Right lobe of liver (tissue), 6 donors: ENCODE measurements around the gene CTIF. TPM values are rescaled to one million over a fixed set of nuclear protein-coding genes. Genes with fewer than 3 reads are reported as not detected.

ENCODE experiments used
- ATAC-seq, 4 donors: fragments of 200-7000 bp; cut with Tn5 transposase; one replicate each; pipeline ENCODE4 v1.9.1; 2020; ENCODE audit warnings: mild to moderate bottlenecking in 4 of 4, moderate library complexity in 4 of 4
- DNase-seq, 3 donors: peaks; one replicate each; pipeline ENCODE4 v3.0.0-alpha.2; 2020
- H3K27ac ChIP-seq, 3 donors: fragments of 200-600 bp; one replicate each; pipeline ENCODE4 v1.8.0; 2022
- H3K27me3 ChIP-seq, 2 donors: fragments of 200-600 bp; one replicate each; pipeline ENCODE4 v1.8.0; 2022
- H3K36me3 ChIP-seq, 4 donors: fragments of 200-600 bp; sonication (generic) in 1 of 4; one replicate each; pipeline versions ENCODE4 v1.5.1 to v1.8.0; 2017 to 2022; ENCODE audit warnings: control low read depth in 1 of 4
- H3K4me1 ChIP-seq, 4 donors: fragments of 200-600 bp; sonication (generic) in 1 of 4; one replicate each; pipeline versions ENCODE4 v1.5.1 to v1.8.0; 2017 to 2022; ENCODE audit warnings: control low read depth in 1 of 4
- H3K4me3 ChIP-seq, 3 donors: fragments of 200-600 bp; one replicate each; pipeline ENCODE4 v1.8.0; 2022
- H3K9me3 ChIP-seq, 4 donors: fragments of 200-600 bp; sonication (generic) in 1 of 4; one replicate each; pipeline versions ENCODE4 v1.5.1 to v1.8.0; 2017 to 2022; ENCODE audit warnings: control low read depth in 1 of 4
- CTCF ChIP-seq, 4 donors: fragments of 200-600 bp in 3 of 4; fragments of 450-650 bp in 1 of 4; IDR thresholded peaks; one replicate each; pipeline versions ENCODE4 v1.5.1 to v1.8.0; 2016 to 2022; ENCODE audit warnings: antibody characterized with exemption in 4 of 4, mild to moderate bottlenecking in 2 of 4
- POLR2A ChIP-seq: fragments of 450-650 bp; IDR thresholded peaks from one replicate; pipeline ENCODE4 v1.6.1; 2017; ENCODE audit warnings: antibody characterized with exemption, mild to moderate bottlenecking
- WGBS: methylation state at CpG from one replicate; pipeline ENCODE4 v1.1.6; 2018; ENCODE audit warnings: low coverage, low lambda C conversion rate; ENCODE audit not compliant: insufficient coverage; ENCODE audit errors: missing lambda C conversion rate; 5-methylcytosine and 5-hydroxymethylcytosine counted together
- intact Hi-C, 2 donors: fragments of 100-400 bp; cut with DNase I; formaldehyde crosslinking; loops; one replicate each; pipeline versions ENCODE4 v1.11.2 to v1.14.1; 2022
- total RNA-seq, 6 experiments: library from RNA; depleted of rRNA in 2 of 6; stranded (reverse); fragments of >200 nt in 2 of 6; fragmentation: NEBNext Ultra II Directional in 3 of 6; extraction: Animal tissue kit (Norgen Biotek cat#: 25700) in 3 of 6; gene quantifications; one replicate each; pipeline versions ENCODE4 v1.1.0 to v1.2.4, GENCODE V29; 2016 to 2023
- donor health status: DM: no; HTN: yes; CAD: no.
- donor health status: DM: no; HTN: no; CAD: no.
- donor health status: DM: no; HTN: no; CAD: no.
- donor health status: DM: no; HTN: yes; CAD: no.
- donor health status: DM: no; HTN: yes; CAD: no.

The CTIF gene
- total RNA-seq, 6 experiments from 2014 or later, result 29.0 to 60.6 (median 43.1) TPM

- H3K27ac ChIP-seq, result no peak overlapping the region
- intact Hi-C loops, result no loop called here
- no peaks in the 10 kb centered on the region for H3K9me3 ChIP-seq
- DNase-seq, result no peak
- ATAC-seq, result no peak
- TF ChIP-seq POLR2A (no peak), CTCF (IDR thresholded peaks at IDR 0.05) (no peak)
- no peaks in the 10 kb centered on the region for H3K4me1 ChIP-seq
- no peaks in the 10 kb centered on the region for H3K27me3 ChIP-seq
- WGBS, result 98% methylated on average over 4 of the region's 8 CpGs
- no peaks in the 10 kb centered on the region for H3K36me3 ChIP-seq
- H3K4me3 ChIP-seq, result no peak overlapping the region
Observed at GRCh38 chr18:48696218-48696617, 157.4 kb downstream of the CTIF start.

GRCh38 chr18:48697441-48697840 is 158.6 kb downstream of the CTIF start:
- intact Hi-C loops, result no loop called here
- no peak for ATAC-seq
- Histone ChIP-seq H3K36me3 (no peaks in the 10 kb centered on the region), H3K4me1 (no peaks in the 10 kb centered on the region), H3K9me3 (no peaks in the 10 kb centered on the region), H3K27ac (no peak overlapping the region), H3K27me3 (no peaks in the 10 kb centered on the region), H3K4me3 (no peak overlapping the region)
- DNase-seq, result no peak
- WGBS, result no CpG with 5 or more reads among the region's 1 CpG
- no peak for TF ChIP-seq CTCF (IDR thresholded peaks at IDR 0.05)
- TF ChIP-seq POLR2A, result no peak

DNA sequence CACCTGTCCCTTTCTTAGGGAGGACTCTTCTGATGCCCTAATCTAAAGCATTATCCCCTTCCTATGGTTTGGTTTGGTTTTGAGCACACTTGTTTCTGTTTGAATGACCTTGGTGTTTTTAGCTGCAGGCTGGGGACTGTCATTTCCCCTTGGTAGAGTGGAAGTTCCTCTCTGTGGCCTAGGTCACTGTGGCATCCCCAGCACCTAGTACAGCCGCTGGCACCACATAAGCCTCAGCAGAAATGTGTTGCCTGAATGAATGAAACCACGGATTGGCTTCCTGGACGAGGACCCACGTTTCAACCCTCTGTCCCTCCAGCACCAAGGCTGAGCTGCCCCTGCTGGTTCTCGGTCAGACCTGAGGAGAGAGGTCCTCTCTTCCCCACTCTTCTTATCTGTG is 159.9 kb downstream of the CTIF start:
- Histone ChIP-seq H3K27me3 (no peaks in the 10 kb centered on the region), H3K9me3 (no peaks in the 10 kb centered on the region), H3K27ac (no peak overlapping the region), H3K4me1 (no peaks in the 10 kb centered on the region), H3K36me3 (no peaks in the 10 kb centered on the region), H3K4me3 (no peak overlapping the region)
- DNase-seq, result peak in 1 of 3 donors; percentile 1
- no peak for TF ChIP-seq CTCF (IDR thresholded peaks at IDR 0.05)
- TF ChIP-seq POLR2A, result no peak
- peak in 2 of 4 donors; percentile 20 to 25 for ATAC-seq
- intact Hi-C loops, result no loop called here
- 79% methylated on average over 4 of the region's 5 CpGs for WGBS

GRCh38 chr18:48699761-48700160 is 160.9 kb downstream of the CTIF start:
- no peak for ATAC-seq
- Histone ChIP-seq H3K4me1 (no peaks in the 10 kb centered on the region), H3K27ac (no peak overlapping the region), H3K9me3 (no peaks in the 10 kb centered on the region), H3K36me3 (no peaks in the 10 kb centered on the region), H3K27me3 (no peaks in the 10 kb centered on the region), H3K4me3 (no peak overlapping the region)
- intact Hi-C loops, result no loop called here
- WGBS, result 52% methylated on average over 2 of the region's 7 CpGs
- TF ChIP-seq POLR2A, result no peak
- TF ChIP-seq CTCF (IDR thresholded peaks at IDR 0.05), result no peak
- peak in 1 of 3 donors; percentile 2 for DNase-seq

GRCh38 chr18:48700446-48700845 is 161.6 kb downstream of the CTIF start:
- intact Hi-C loops, result no loop called here
- ATAC-seq (no peak), DNase-seq (peak in 1 of 3 donors; percentile 9)
- Histone ChIP-seq H3K27ac (no peak overlapping the region), H3K36me3 (no peaks in the 10 kb centered on the region), H3K27me3 (no peaks in the 10 kb centered on the region), H3K4me1 (no peaks in the 10 kb centered on the region), H3K9me3 (no peaks in the 10 kb centered on the region), H3K4me3 (no peak overlapping the region)
- no peak for TF ChIP-seq CTCF (IDR thresholded peaks at IDR 0.05)
- no peak for TF ChIP-seq POLR2A
- WGBS, result 87% methylated on average over 3 of the region's 9 CpGs
